H9 (cell line): ENCODE data around the gene EPAS1. TPM values are rescaled to one million over a fixed set of nuclear protein-coding genes. Genes with fewer than 3 reads are reported as not detected.

ENCODE experiments used
- DNase-seq: peaks from one replicate; pipeline ENCODE4 v3.0.0-alpha.2; 2017
- H2AFZ ChIP-seq: one replicate; pipeline ENCODE4 v1.6.1; 2013; ENCODE audit warnings: mild to moderate bottlenecking, low read length, control low read depth, moderate library complexity
- H2AK5ac ChIP-seq: 2 replicates; pipeline ENCODE4 v1.6.1; 2013; ENCODE audit warnings: low read length, control low read depth, mixed read lengths; ENCODE audit not compliant: insufficient read length
- H2BK120ac ChIP-seq: one replicate; pipeline ENCODE4 v1.6.1; 2013; ENCODE audit warnings: low read depth, mild to moderate bottlenecking, low read length, control low read depth, inconsistent platforms; ENCODE audit not compliant: poor library complexity, severe bottlenecking
- H2BK12ac ChIP-seq: 2 replicates; pipeline ENCODE4 v1.6.1; 2013; ENCODE audit warnings: low read length, control low read depth, mixed read lengths, low read depth; ENCODE audit not compliant: insufficient read length
- H2BK15ac ChIP-seq: 2 replicates; pipeline ENCODE4 v1.6.1; 2013; ENCODE audit warnings: low read depth, low read length, control low read depth
- H2BK20ac ChIP-seq: one replicate; pipeline ENCODE4 v1.6.1; 2013; ENCODE audit warnings: low read depth, mild to moderate bottlenecking, low read length, control low read depth, inconsistent platforms; ENCODE audit not compliant: poor library complexity, severe bottlenecking
- H2BK5ac ChIP-seq: 2 replicates; pipeline ENCODE4 v1.6.1; 2013; ENCODE audit warnings: low read length, control low read depth, mixed read lengths; ENCODE audit not compliant: insufficient read length
- H3K14ac ChIP-seq: 2 replicates; pipeline ENCODE4 v1.6.1; 2013; ENCODE audit warnings: low read length, control low read depth; ENCODE audit not compliant: insufficient read depth
- H3K18ac ChIP-seq: 2 replicates; pipeline ENCODE4 v1.6.1; 2013; ENCODE audit warnings: low read depth, mild to moderate bottlenecking, mixed read lengths, low read length, control low read depth; ENCODE audit not compliant: insufficient read length
- H3K23ac ChIP-seq: 2 replicates; pipeline ENCODE4 v1.6.1; 2013; ENCODE audit warnings: low read length, control low read depth, mixed read lengths, low read depth; ENCODE audit not compliant: insufficient read length
- H3K23me2 ChIP-seq: 2 replicates; pipeline ENCODE4 v1.6.1; 2013; ENCODE audit warnings: low read depth, mild to moderate bottlenecking, mixed read lengths, low read length, control low read depth; ENCODE audit not compliant: insufficient read length, poor library complexity, severe bottlenecking
- H3K27ac ChIP-seq: 2 replicates; pipeline ENCODE4 v1.5.1; 2013; ENCODE audit warnings: low read length, control low read depth, mixed read lengths, low read depth; ENCODE audit not compliant: insufficient read length
- H3K27me3 ChIP-seq: 2 replicates; pipeline ENCODE4 v1.6.1; 2013; ENCODE audit warnings: low read length, control low read depth, inconsistent platforms; ENCODE audit not compliant: insufficient read depth
- H3K4ac ChIP-seq: 2 replicates; pipeline ENCODE4 v1.6.1; 2013; ENCODE audit warnings: low read depth, mild to moderate bottlenecking, control low read depth, inconsistent platforms, low read length, moderate library complexity
- H3K4me1 ChIP-seq: 2 replicates; pipeline ENCODE4 v1.6.1; 2013; ENCODE audit warnings: low read length, control low read depth, inconsistent platforms; ENCODE audit not compliant: insufficient read depth
- H3K4me2 ChIP-seq: 2 replicates; pipeline ENCODE4 v1.6.1; 2013; ENCODE audit warnings: low read length, control low read depth, mixed read lengths; ENCODE audit not compliant: insufficient read length, insufficient read depth
- H3K56ac ChIP-seq: 2 replicates; pipeline ENCODE4 v1.6.1; 2013; ENCODE audit warnings: low read depth, mild to moderate bottlenecking, mixed read lengths, low read length, control low read depth; ENCODE audit not compliant: insufficient read length
- H3K79me1 ChIP-seq: 2 replicates; pipeline ENCODE4 v1.6.1; 2013; ENCODE audit warnings: low read depth, mild to moderate bottlenecking, moderate library complexity, low read length, control low read depth, inconsistent platforms; ENCODE audit not compliant: insufficient read depth, poor library complexity, severe bottlenecking
- H3K79me2 ChIP-seq: 2 replicates; pipeline ENCODE4 v1.6.1; 2013; ENCODE audit warnings: low read length, control low read depth, inconsistent platforms; ENCODE audit not compliant: insufficient read depth
- H3K9ac ChIP-seq: 2 replicates; pipeline ENCODE4 v1.6.1; 2013; ENCODE audit warnings: low read length, control low read depth, mixed read lengths; ENCODE audit not compliant: insufficient read length; ENCODE audit errors: extremely low read depth
- H3K9me3 ChIP-seq: one replicate; pipeline ENCODE4 v1.6.1; 2013; ENCODE audit warnings: low read depth, low read length, inconsistent platforms; ENCODE audit not compliant: control insufficient read depth
- H3T11ph ChIP-seq: one replicate; pipeline ENCODE4 v1.6.1; 2013; ENCODE audit warnings: mild to moderate bottlenecking, low read length, control low read depth, inconsistent platforms
- H4K20me1 ChIP-seq: one replicate; pipeline ENCODE4 v1.6.1; 2013; ENCODE audit not compliant: control insufficient read depth, insufficient read length, insufficient read depth
- H4K5ac ChIP-seq: 2 replicates; pipeline ENCODE4 v1.6.1; 2013; ENCODE audit warnings: low read depth, mild to moderate bottlenecking, mixed read lengths, low read length, control low read depth; ENCODE audit not compliant: insufficient read length
- H4K8ac ChIP-seq: replicated peaks from 2 replicates; pipeline ENCODE4 v1.6.1; 2013; ENCODE audit warnings: low read length, control low read depth, mixed read lengths, low read depth; ENCODE audit not compliant: insufficient read length
- H4K91ac ChIP-seq: 2 replicates; pipeline ENCODE4 v1.6.1; 2013; ENCODE audit warnings: low read depth, mild to moderate bottlenecking, moderate library complexity, mixed read lengths, low read length, control low read depth; ENCODE audit not compliant: insufficient read length
- H3K27ac Mint-ChIP-seq, 3 experiments: 2 replicates in 2 of 3; 3 replicates in 1 of 3; pipeline ENCODE4 v1.8.0; 2020 to 2021; ENCODE audit warnings: mixed read lengths in 3 of 3, mild to moderate bottlenecking in 1 of 3, moderate library complexity in 1 of 3
- H3K27me3 Mint-ChIP-seq: 2 replicates; pipeline ENCODE4 v1.8.0; 2021; ENCODE audit warnings: low read depth, mild to moderate bottlenecking, moderate library complexity, mixed read lengths
- H3K36me3 Mint-ChIP-seq, 3 experiments: 2 replicates in 2 of 3; 3 replicates in 1 of 3; pipeline ENCODE4 v1.8.0; 2020 to 2021; ENCODE audit warnings: low read depth in 3 of 3, mixed read lengths in 3 of 3; ENCODE audit not compliant: insufficient read depth in 1 of 3
- H3K4me1 Mint-ChIP-seq, 2 experiments: 2 replicates each; pipeline ENCODE4 v1.8.0; 2020; ENCODE audit warnings: mixed read lengths in 2 of 2
- H3K4me3 Mint-ChIP-seq, 2 experiments: 2 replicates in 1 of 2; 3 replicates in 1 of 2; pipeline ENCODE4 v1.8.0; 2020 to 2021; ENCODE audit warnings: mild to moderate bottlenecking in 2 of 2, mixed read lengths in 2 of 2, moderate library complexity in 1 of 2
- H3K9me3 Mint-ChIP-seq, 2 experiments: 2 replicates in 1 of 2; 3 replicates in 1 of 2; pipeline ENCODE4 v1.8.0; 2020; ENCODE audit warnings: mild to moderate bottlenecking in 2 of 2, mixed read lengths in 2 of 2, moderate library complexity in 1 of 2
- CTCF ChIP-seq: fragments of 200-600 bp; sonication (generic); conservative IDR thresholded peaks from 3 replicates; pipeline ENCODE4 v1.8.0; 2021; ENCODE audit warnings: antibody characterized with exemption, mild to moderate bottlenecking
- WGBS: extraction: QIAGEN DNeasy Blood & Tissue Kit; methylation state at CpG from one replicate; pipeline ENCODE4 v1.1.7; 2013; ENCODE audit warnings: missing lambda C conversion rate, low lambda C conversion rate, mixed read lengths; ENCODE audit not compliant: insufficient read length; ENCODE audit errors: extremely low coverage; 5-methylcytosine and 5-hydroxymethylcytosine counted together
- total RNA-seq: library from RNA; stranded (reverse); gene quantifications from 2 replicates; pipeline ENCODE4 v1.2.1, GENCODE V29; 2021

EPAS1 gene
- total RNA-seq, 1 experiment from 2014 or later, result 1.1 TPM

DNA sequence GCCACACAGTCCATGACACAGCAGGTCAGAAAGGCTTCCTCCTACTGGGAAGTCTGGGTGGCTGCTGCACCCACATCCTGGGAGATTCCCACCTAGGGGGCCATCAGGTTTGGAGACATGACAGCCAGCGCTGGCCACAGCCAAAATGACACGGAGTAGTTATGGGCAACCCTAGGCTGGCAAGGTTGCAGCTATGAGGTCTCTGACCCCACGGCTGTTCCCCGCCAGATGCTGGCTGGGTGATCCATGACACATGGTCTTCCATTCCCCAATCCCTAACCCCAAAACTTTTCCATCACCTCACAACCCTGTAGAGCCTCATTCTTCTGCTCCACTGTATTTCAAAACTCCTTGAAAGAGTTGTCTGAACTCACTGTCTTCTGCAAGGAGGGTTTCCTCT lies 42.7 kb upstream of the EPAS1 start:
- no peak overlapping the region for H3K56ac ChIP-seq
- no peak overlapping the region for H3K4ac ChIP-seq
- H3K79me1 ChIP-seq, result no peaks in the 10 kb centered on the region
- TF ChIP-seq CTCF, result no peak
- no peak overlapping the region for H4K8ac ChIP-seq
- no peak overlapping the region for H2BK5ac ChIP-seq
- no peak overlapping the region for H3T11ph ChIP-seq
- H2BK120ac ChIP-seq, result no peak overlapping the region
- Mint-ChIP-seq H3K4me3 (no peak overlapping the region), H3K27ac (no peak overlapping the region), H3K4me1 (peaks cover 0 to 3% of the 10 kb centered on the region in 2 experiments; a peak in 1 of 4 replicates), H3K27me3 (no peaks in the 10 kb centered on the region; the same call in 1 of the 2 replicates), H3K9me3 (no peaks in the 10 kb centered on the region), H3K36me3 (no peaks in the 10 kb centered on the region)
- H4K5ac ChIP-seq, result no peak overlapping the region
- no peaks in the 10 kb centered on the region for H3K9me3 ChIP-seq
- no peak overlapping the region for H3K4me2 ChIP-seq
- H3K79me2 ChIP-seq, result no peaks in the 10 kb centered on the region
- H3K27me3 ChIP-seq, result no peaks in the 10 kb centered on the region
- H3K18ac ChIP-seq, result no peak overlapping the region
- DNase-seq, result no peak
- H3K14ac ChIP-seq, result no peak overlapping the region
- no peak overlapping the region for H2BK20ac ChIP-seq
- H3K9ac ChIP-seq, result no peak overlapping the region
- no peak overlapping the region for H4K91ac ChIP-seq
- H3K27ac ChIP-seq, result no peak overlapping the region
- no peaks in the 10 kb centered on the region for H4K20me1 ChIP-seq
- no CpG with 5 or more reads among the region's 4 CpGs for WGBS
- H2BK12ac ChIP-seq, result no peak overlapping the region
- H2BK15ac ChIP-seq, result no peak overlapping the region
- no peak overlapping the region for H3K23ac ChIP-seq
- no peak overlapping the region for H2AK5ac ChIP-seq
- no peaks in the 10 kb centered on the region for H3K4me1 ChIP-seq
- no peak overlapping the region for H2AFZ ChIP-seq
- H3K23me2 ChIP-seq, result no peaks in the 10 kb centered on the region
